ENCODE measurements around the gene CDH22.

DNA sequence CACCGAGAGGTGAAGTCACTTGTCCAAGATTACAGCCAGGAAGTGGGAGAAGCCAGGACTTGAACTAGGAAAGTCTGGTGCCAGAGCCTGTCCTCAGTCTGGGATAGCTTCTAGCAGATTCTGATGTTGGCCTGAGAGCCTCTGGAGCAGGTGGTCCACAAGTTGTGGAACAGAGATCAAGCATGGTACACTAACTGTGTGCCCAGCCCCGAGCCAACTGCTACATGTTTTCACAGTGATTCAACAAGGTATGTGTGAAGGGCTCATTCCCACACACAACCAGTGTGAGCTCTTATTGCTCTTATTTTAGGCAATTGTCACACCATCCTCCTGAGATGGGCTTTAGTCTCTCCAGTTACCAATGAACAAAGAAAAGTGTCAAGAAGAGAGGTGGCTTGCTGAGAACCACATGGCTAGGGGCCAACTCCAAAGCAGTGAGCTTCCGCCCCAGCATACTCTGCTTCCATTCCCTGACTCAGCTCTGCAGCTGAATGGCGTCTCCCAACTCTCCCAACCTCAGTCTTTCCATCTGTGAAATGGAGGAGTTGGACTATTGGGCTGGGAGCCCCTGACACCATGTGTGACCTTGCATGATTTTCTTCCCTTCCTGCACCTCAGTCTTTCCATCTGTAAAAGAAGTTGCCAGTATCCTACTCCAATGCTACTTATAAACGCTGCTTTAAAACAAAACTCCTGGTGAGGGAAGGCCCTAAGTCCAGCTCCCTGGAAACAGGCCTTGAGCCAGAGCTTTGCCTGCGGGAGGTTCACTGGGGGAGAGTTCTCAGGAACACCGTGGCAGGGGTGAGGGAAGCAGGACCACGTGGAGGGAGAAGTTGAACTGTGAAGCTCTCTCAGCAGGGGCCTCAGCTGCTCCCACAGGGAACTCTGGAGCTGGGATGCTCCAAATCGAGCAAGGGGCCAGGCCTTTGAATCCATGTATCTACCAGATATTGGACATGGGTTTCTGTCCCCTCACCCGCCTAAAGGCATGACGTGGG, 40.9 kb downstream of the CDH22 start:
- no peak for TF ChIP-seq CTCF (IDR thresholded peaks at IDR 0.05 in 2 of 3, conservative IDR thresholded peaks at IDR 0.05 in 1 of 3; ENCODE audit: insufficient read depth in 2 of 3, low read depth in 1 of 3, low read length in 3 of 3)
- TF ChIP-seq ETS2 (tag; IDR thresholded peaks at IDR 0.05; ENCODE audit: borderline replicate concordance, poor library complexity, severe bottlenecking): no peak
- TF ChIP-seq SNAPC5 (CRISPR knock-in tag; IDR thresholded peaks at IDR 0.05): no peak
- TF ChIP-seq STAG1 (CRISPR knock-in tag; IDR thresholded peaks at IDR 0.05; ENCODE audit: borderline replicate concordance): no peak
- TF ChIP-seq GATA2 (CRISPR knock-in tag; IDR thresholded peaks at IDR 0.05): no peak
